SK-N-SH treated with all-trans-retinoic acid at 6 μM for 48 hours (cell line): Measurements from ENCODE around the gene ARHGAP15.

ENCODE experiments used
- OSR1 ChIP-seq: fragments of 250-450 bp; sonication (Bioruptor Pico); IDR thresholded peaks from 2 replicates; pipeline ENCODE4 v1.8.0; 2022; ENCODE audit warnings: moderate library complexity, mild to moderate bottlenecking, inconsistent platforms
- RARB ChIP-seq: fragments of 250-450 bp; sonication (Bioruptor Pico); IDR thresholded peaks from 2 replicates; pipeline ENCODE4 v1.8.0; 2021; ENCODE audit warnings: mild to moderate bottlenecking, moderate library complexity
- SNAI2 ChIP-seq: fragments of 250-450 bp; sonication (Bioruptor Pico); IDR thresholded peaks from 2 replicates; pipeline ENCODE4 v1.5.0; 2020; ENCODE audit warnings: mild to moderate bottlenecking, moderate library complexity
- ZFP3 ChIP-seq: fragments of 250-450 bp; sonication (Bioruptor Pico); IDR thresholded peaks from 2 replicates; pipeline ENCODE4 v1.5.0; 2020; ENCODE audit warnings: mild to moderate bottlenecking, moderate library complexity
- TF ChIP-seq, protein P1 (sequence below): fragments of 250-450 bp; sonication (Bioruptor Pico); IDR thresholded peaks from 2 replicates; pipeline ENCODE4 v1.8.0; 2021; ENCODE audit warnings: low read depth, mild to moderate bottlenecking, moderate library complexity, borderline replicate concordance

DNA sequence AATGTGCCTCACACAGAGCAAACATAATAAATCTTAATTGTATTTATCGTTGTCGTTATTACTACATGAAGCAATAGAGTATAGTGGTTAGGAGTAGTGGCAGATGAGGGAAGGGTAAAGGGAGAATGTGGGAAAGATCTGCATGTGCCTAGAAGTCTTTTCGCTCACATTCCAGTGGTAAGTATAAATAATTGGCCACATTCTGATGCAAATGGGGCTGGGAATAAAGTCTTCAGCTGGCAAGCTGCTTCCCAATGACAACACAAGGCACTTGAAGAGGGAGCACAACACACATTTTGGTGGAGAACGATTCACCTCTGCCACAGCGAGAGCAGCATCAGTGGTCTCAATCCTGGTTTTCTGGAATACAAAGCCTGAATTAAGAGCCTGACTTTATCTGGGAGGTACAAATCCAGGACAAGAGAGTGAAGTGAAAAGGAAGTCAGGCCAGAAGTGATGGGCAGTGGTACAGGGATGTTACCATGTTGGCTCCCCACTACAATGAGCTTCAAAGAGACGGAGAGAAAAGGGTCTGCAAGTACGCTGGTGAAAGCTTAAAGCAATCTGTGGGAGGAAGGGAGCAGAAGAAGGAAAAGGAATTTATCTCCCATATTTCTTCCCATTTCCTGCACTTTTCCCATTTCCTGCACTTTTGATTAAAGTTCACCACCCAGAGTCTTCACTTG lies 112.3 kb downstream of the ARHGAP15 start:
- TF ChIP-seq SNAI2 (CRISPR knock-in tag) (no peak), RARB (CRISPR knock-in tag) (no peak), ZFP3 (CRISPR knock-in tag) (no peak), OSR1 (CRISPR knock-in tag) (no peak)
- TF ChIP-seq, protein P1, sequence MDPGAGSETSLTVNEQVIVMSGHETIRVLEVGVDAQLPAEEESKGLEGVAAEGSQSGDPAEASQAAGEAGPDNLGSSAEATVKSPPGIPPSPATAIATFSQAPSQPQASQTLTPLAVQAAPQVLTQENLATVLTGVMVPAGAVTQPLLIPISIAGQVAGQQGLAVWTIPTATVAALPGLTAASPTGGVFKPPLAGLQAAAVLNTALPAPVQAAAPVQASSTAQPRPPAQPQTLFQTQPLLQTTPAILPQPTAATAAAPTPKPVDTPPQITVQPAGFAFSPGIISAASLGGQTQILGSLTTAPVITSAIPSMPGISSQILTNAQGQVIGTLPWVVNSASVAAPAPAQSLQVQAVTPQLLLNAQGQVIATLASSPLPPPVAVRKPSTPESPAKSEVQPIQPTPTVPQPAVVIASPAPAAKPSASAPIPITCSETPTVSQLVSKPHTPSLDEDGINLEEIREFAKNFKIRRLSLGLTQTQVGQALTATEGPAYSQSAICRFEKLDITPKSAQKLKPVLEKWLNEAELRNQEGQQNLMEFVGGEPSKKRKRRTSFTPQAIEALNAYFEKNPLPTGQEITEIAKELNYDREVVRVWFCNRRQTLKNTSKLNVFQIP (CRISPR knock-in tag), result no peak
